ENCODE measurements around the gene MAN1A2. TPM values are rescaled to one million over a fixed set of nuclear protein-coding genes. Genes with fewer than 3 reads are reported as not detected.

The MAN1A2 gene
- total and polyA plus RNA-seq, 10 of the 15 experiments (the other 5 are each of a cell fraction or from before 2014, with no cell fraction given): 2.8 to 23.6 (median 16.0) TPM

GRCh38 chr1:117367046-117368025 lies at the start of gene MAN1A2 (continued):
- TF ChIP-seq SMARCA5 (IDR thresholded peaks at IDR 0.05): no peak; the same call in none of the 2 replicates
- TF ChIP-seq POLR2A (IDR thresholded peaks at IDR 0.05; ENCODE audit: low read depth, low read length): peak; percentile 79
- TF ChIP-seq MLLT1 (IDR thresholded peaks at IDR 0.05): no peak
- TF ChIP-seq ZBTB33 (IDR thresholded peaks at IDR 0.05): no peak
- TF ChIP-seq PKNOX1 (IDR thresholded peaks at IDR 0.05): peak; percentile 56
- TF ChIP-seq E2F4 (IDR thresholded peaks at IDR 0.05; ENCODE audit: low read depth, low read length): no peak
- TF ChIP-seq STAT3 (IDR thresholded peaks at IDR 0.05; ENCODE audit: low read depth, low read length): no peak
- TF ChIP-seq IRF4 (IDR thresholded peaks at IDR 0.05; ENCODE audit: low read depth, low read length): no peak
- TF ChIP-seq BCLAF1 (IDR thresholded peaks at IDR 0.05): 0 out of 2 replicates have a peak, but pooled peaks have one; percentile 0
- no peak for TF ChIP-seq NR2C2 (IDR thresholded peaks at IDR 0.05; ENCODE audit: borderline replicate concordance, control insufficient read depth, insufficient read length, low read depth)
- peak; percentile 51; the same call in 1 of the 2 replicates for TF ChIP-seq TCF3 (IDR thresholded peaks at IDR 0.05; ENCODE audit: borderline replicate concordance, insufficient read depth, low read depth, low read length)
- TF ChIP-seq EED (IDR thresholded peaks at IDR 0.05; ENCODE audit: low read depth): 0 out of 2 replicates have a peak, but pooled peaks have one; percentile 22
- no peak for TF ChIP-seq CHD1 (IDR thresholded peaks at IDR 0.05; ENCODE audit: low read depth, low read length)
- no peak for TF ChIP-seq BRCA1 (IDR thresholded peaks at IDR 0.05; ENCODE audit: low read depth, low read length)
- TF ChIP-seq ZBTB11 (CRISPR knock-in tag; IDR thresholded peaks at IDR 0.05): no peak
- no peak for TF ChIP-seq ZZZ3 (IDR thresholded peaks at IDR 0.05; ENCODE audit: control insufficient read depth, insufficient read length, low read depth)
- TF ChIP-seq SIN3A (IDR thresholded peaks at IDR 0.05; ENCODE audit: low read depth, low read length): no peak
